ENCODE results near the gene POPDC3. TPM values are rescaled to one million over a fixed set of nuclear protein-coding genes. Genes with fewer than 3 reads are reported as not detected.

The POPDC3 gene
- total and polyA plus RNA-seq, 2 experiments from 2014 or later, result 0.93 to 1.5 TPM

DNA sequence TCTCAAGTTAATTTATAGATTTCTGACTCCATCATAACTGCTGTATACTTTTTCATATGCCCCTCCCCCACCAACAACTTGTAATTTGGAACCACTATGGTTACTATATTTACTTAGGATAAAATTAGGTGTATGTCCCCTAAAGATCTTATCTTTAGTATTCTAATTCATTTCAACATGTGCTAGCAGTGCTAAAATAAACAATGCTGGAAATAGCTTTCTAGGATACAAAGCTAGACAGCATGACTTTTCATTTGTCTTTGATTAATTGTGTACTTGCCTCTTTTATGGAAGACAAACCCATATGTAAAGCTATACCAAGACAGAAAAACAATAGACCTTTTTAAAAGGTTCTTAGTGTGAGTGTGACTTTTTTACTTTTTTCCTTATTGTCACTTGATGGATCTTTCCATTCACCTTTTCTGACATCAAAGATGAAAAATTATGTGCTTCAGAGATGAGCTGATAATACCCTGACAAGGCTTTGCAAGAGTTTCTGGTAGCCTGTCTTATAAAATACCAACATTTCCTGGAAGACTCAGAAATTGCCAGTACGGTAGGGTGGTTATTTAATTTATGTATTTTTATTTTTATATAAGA lies 31.2 kb upstream of the POPDC3 start:
- 72% methylated on average over 1 of the region's 1 CpG for WGBS (ENCODE audit: low lambda C conversion rate, missing lambda C conversion rate)
- no peaks in the 10 kb centered on the region for H3K36me3 ChIP-seq (replicated peaks; ENCODE audit: insufficient read depth, low read depth)

DNA sequence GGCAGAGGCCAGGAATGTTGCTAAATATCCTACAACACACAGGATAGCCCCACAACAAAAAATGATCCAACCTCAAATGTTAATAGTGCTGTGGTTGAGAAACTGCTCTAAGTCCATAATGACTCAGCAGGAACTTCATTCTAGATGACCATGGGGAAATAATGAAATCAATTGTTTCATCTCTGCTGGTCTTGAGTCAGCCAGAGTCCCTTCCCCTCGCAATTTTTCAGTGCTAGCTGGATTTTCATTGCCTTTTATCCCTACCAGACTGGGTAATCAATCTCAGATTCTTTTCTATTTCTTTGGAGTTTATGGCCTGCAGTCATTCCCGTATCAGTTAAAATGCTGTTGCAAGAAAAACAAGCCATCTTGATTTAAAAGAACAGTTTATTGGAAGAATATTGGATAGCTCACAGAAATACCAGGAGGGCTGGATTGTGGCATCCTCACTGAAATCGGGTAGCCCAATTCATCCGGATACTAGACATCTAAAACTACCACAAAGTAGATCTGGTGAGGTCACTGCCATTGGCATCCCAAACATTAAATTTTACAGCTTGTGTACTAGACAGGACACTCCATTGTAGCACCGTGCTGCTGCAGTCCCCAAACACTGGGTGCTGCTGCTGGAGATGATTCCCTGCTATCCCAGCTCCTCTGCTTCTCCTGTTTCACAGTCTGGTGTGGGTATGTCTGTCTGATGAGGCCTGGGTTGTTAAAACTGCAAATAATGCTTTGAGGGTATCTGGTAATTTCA lies 30.3 kb upstream of the POPDC3 start:
- no peaks in the 10 kb centered on the region for H4K20me1 ChIP-seq (ENCODE audit: insufficient read depth, poor library complexity, severe bottlenecking)
- no peaks in the 10 kb centered on the region for H3K79me2 ChIP-seq
- no peak overlapping the region for H2AFZ ChIP-seq
- H3K36me3 ChIP-seq (replicated peaks; ENCODE audit: insufficient read depth, low read depth), result no peaks in the 10 kb centered on the region
- no peak overlapping the region for H3K4me2 ChIP-seq
- 53% methylated on average over 5 of the region's 5 CpGs for WGBS (ENCODE audit: low lambda C conversion rate, missing lambda C conversion rate)
- H3K27ac ChIP-seq, result no peak overlapping the region
- no peaks in the 10 kb centered on the region for H3K9me3 ChIP-seq (ENCODE audit: low read depth)
- DNase-seq (ENCODE audit: low spot score), result no peak
- H3K4me3 ChIP-seq, result no peak overlapping the region
- H3K27me3 ChIP-seq, result no peaks in the 10 kb centered on the region
- H3K4me1 ChIP-seq (ENCODE audit: insufficient read depth), result no peaks in the 10 kb centered on the region
- H3K9me2 ChIP-seq (replicated peaks; ENCODE audit: insufficient read depth), result no peaks in the 10 kb centered on the region
- no peak for TF ChIP-seq EZH2phosphoT487 (IDR thresholded peaks at IDR 0.05; ENCODE audit: low read depth, severe bottlenecking, unreplicated experiment)
- TF ChIP-seq EZH2 (IDR thresholded peaks at IDR 0.05; ENCODE audit: borderline replicate concordance), result no peak
- TF ChIP-seq CTCF (IDR thresholded peaks at IDR 0.05; ENCODE audit: poor library complexity), result no peak

More for the DNA sequence above, 31.2 kb upstream of the POPDC3 start:
- no peaks in the 10 kb centered on the region for H3K9me2 ChIP-seq (replicated peaks; ENCODE audit: insufficient read depth)
- no peaks in the 10 kb centered on the region for H4K20me1 ChIP-seq (ENCODE audit: insufficient read depth, poor library complexity, severe bottlenecking)
- H3K27me3 ChIP-seq, result no peaks in the 10 kb centered on the region
- H2AFZ ChIP-seq, result no peak overlapping the region
- DNase-seq (ENCODE audit: low spot score), result no peak
- no peaks in the 10 kb centered on the region for H3K79me2 ChIP-seq
- H3K9me3 ChIP-seq (ENCODE audit: low read depth), result no peaks in the 10 kb centered on the region
- no peak overlapping the region for H3K4me3 ChIP-seq
- no peak for TF ChIP-seq CTCF (IDR thresholded peaks at IDR 0.05; ENCODE audit: poor library complexity)
- no peak for TF ChIP-seq EZH2 (IDR thresholded peaks at IDR 0.05; ENCODE audit: borderline replicate concordance)
- TF ChIP-seq EZH2phosphoT487 (IDR thresholded peaks at IDR 0.05; ENCODE audit: low read depth, severe bottlenecking, unreplicated experiment), result no peak
- H3K4me2 ChIP-seq, result no peak overlapping the region
- H3K4me1 ChIP-seq (ENCODE audit: insufficient read depth), result no peaks in the 10 kb centered on the region
- no peak overlapping the region for H3K27ac ChIP-seq

GRCh38 chr6:105207524-105208269 lies 27.9 kb upstream of the POPDC3 start:
- Histone ChIP-seq H3K36me3 (replicated peaks; ENCODE audit: insufficient read depth, low read depth) (no peaks in the 10 kb centered on the region), H3K79me2 (no peaks in the 10 kb centered on the region), H3K4me3 (no peak overlapping the region), H3K9me2 (replicated peaks; ENCODE audit: insufficient read depth) (no peaks in the 10 kb centered on the region), H3K27me3 (no peaks in the 10 kb centered on the region), H4K20me1 (ENCODE audit: insufficient read depth, poor library complexity, severe bottlenecking) (no peaks in the 10 kb centered on the region), H3K4me1 (ENCODE audit: insufficient read depth) (no peaks in the 10 kb centered on the region), H3K9me3 (ENCODE audit: low read depth) (no peaks in the 10 kb centered on the region), H3K4me2 (no peak overlapping the region), H2AFZ (no peak overlapping the region), H3K27ac (no peak overlapping the region)
- 96% methylated on average over 6 of the region's 6 CpGs for WGBS (ENCODE audit: low lambda C conversion rate, missing lambda C conversion rate)
- no peak for DNase-seq (ENCODE audit: low spot score)
- no peak for TF ChIP-seq CTCF (IDR thresholded peaks at IDR 0.05; ENCODE audit: poor library complexity)
